ENCODE results near the gene MYO1D.

The MYO1D gene

GRCh38 chr17:32854832-32855389, 22.0 kb downstream of the MYO1D start:
- in situ Hi-C loops (cut with MboI; ENCODE audit: low pct_unique_long_range_greater_than_20kb, low sequenced_read_pairs, unreplicated experiment) = no loop called here
- no peak for TF ChIP-seq CTCF (IDR thresholded peaks at IDR 0.05; ENCODE audit: extremely low read depth, insufficient read depth, missing control alignments)
- no peak for DNase-seq (ENCODE audit: low spot score)

GRCh38 chr17:32854207-32854606, 22.7 kb downstream of the MYO1D start:
- DNase-seq (ENCODE audit: low spot score) = no peak
- in situ Hi-C loops (cut with MboI; ENCODE audit: low pct_unique_long_range_greater_than_20kb, low sequenced_read_pairs, unreplicated experiment) = no loop called here
- TF ChIP-seq CTCF (IDR thresholded peaks at IDR 0.05; ENCODE audit: extremely low read depth, insufficient read depth, missing control alignments) = no peak

GRCh38 chr17:32852811-32853210, 24.1 kb downstream of the MYO1D start:
- in situ Hi-C loops (cut with MboI; ENCODE audit: low pct_unique_long_range_greater_than_20kb, low sequenced_read_pairs, unreplicated experiment) = no loop called here
- TF ChIP-seq CTCF (IDR thresholded peaks at IDR 0.05; ENCODE audit: extremely low read depth, insufficient read depth, missing control alignments) = no peak
- DNase-seq (ENCODE audit: low spot score) = no peak

GRCh38 chr17:32849879-32850278, 27.0 kb downstream of the MYO1D start:
- DNase-seq (ENCODE audit: low spot score) = no peak
- in situ Hi-C loops (cut with MboI; ENCODE audit: low pct_unique_long_range_greater_than_20kb, low sequenced_read_pairs, unreplicated experiment) = no loop called here
- TF ChIP-seq CTCF (IDR thresholded peaks at IDR 0.05; ENCODE audit: extremely low read depth, insufficient read depth, missing control alignments) = no peak

GRCh38 chr17:32847977-32848376, 28.9 kb downstream of the MYO1D start:
- TF ChIP-seq CTCF (IDR thresholded peaks at IDR 0.05; ENCODE audit: extremely low read depth, insufficient read depth, missing control alignments) = no peak
- DNase-seq (ENCODE audit: low spot score) = no peak
- in situ Hi-C loops (cut with MboI; ENCODE audit: low pct_unique_long_range_greater_than_20kb, low sequenced_read_pairs, unreplicated experiment) = no loop called here

GRCh38 chr17:32846143-32846542, 30.8 kb downstream of the MYO1D start:
- no peak for TF ChIP-seq CTCF (IDR thresholded peaks at IDR 0.05; ENCODE audit: extremely low read depth, insufficient read depth, missing control alignments)
- in situ Hi-C loops (cut with MboI; ENCODE audit: low pct_unique_long_range_greater_than_20kb, low sequenced_read_pairs, unreplicated experiment) = no loop called here
- DNase-seq (ENCODE audit: low spot score) = no peak

GRCh38 chr17:32840241-32840640, 36.7 kb downstream of the MYO1D start:
- DNase-seq (ENCODE audit: low spot score) = no peak
- in situ Hi-C loops (cut with MboI; ENCODE audit: low pct_unique_long_range_greater_than_20kb, low sequenced_read_pairs, unreplicated experiment) = no loop called here
- no peak for TF ChIP-seq CTCF (IDR thresholded peaks at IDR 0.05; ENCODE audit: extremely low read depth, insufficient read depth, missing control alignments)

Data from GM13977 (cell line).